Psoas muscle (tissue), 8 donors: Measurements from ENCODE around the gene DHX15. TPM values are rescaled to one million over a fixed set of nuclear protein-coding genes. Genes with fewer than 3 reads are reported as not detected.

Source experiments
- ATAC-seq, 4 donors: fragments of 200-7000 bp; cut with Tn5 transposase; one replicate each; pipeline ENCODE4 v1.9.1; 2020; ENCODE audit warnings: moderate library complexity in 3 of 4, mild to moderate bottlenecking in 2 of 4
- DNase-seq, 2 donors: peaks; one replicate each; pipeline ENCODE4 v3.0.0-alpha.2; 2020
- H3K27ac ChIP-seq: fragments of 200-600 bp; one replicate; pipeline ENCODE4 v1.8.0; 2022
- H3K27me3 ChIP-seq, 3 donors: fragments of 200-600 bp in 1 of 3; one replicate each; pipeline versions ENCODE4 v1.6.1 to v1.8.0; 2013 to 2022; ENCODE audit warnings: low read length in 2 of 3, mild to moderate bottlenecking in 2 of 3, moderate library complexity in 1 of 3; ENCODE audit not compliant: insufficient read depth in 3 of 3
- H3K36me3 ChIP-seq, 2 donors: fragments of 200-600 bp in 1 of 2; one replicate each; pipeline versions ENCODE4 v1.6.1 to v1.8.0; 2013 to 2022; ENCODE audit warnings: low read depth in 1 of 2, mild to moderate bottlenecking in 1 of 2, moderate library complexity in 1 of 2; ENCODE audit not compliant: insufficient read depth in 1 of 2
- H3K4me1 ChIP-seq: fragments of 200-600 bp; one replicate; pipeline ENCODE4 v1.8.0; 2022
- H3K4me3 ChIP-seq: fragments of 200-600 bp; one replicate; pipeline ENCODE4 v1.8.0; 2022; ENCODE audit warnings: mild to moderate bottlenecking
- H3K9me3 ChIP-seq: fragments of 200-600 bp; one replicate; pipeline ENCODE4 v1.8.0; 2022
- CTCF ChIP-seq: fragments of 200-600 bp; IDR thresholded peaks from one replicate; pipeline ENCODE4 v1.8.0; 2022; ENCODE audit warnings: antibody characterized with exemption
- WGBS, 3 donors: extraction: QIAGEN DNeasy Blood & Tissue Kit; methylation state at CpG; one replicate each; pipeline versions ENCODE4 v1.1.6 to v1.1.7; 2013; 5-methylcytosine and 5-hydroxymethylcytosine counted together
- intact Hi-C, 2 donors: fragments of 100-400 bp; cut with DNase I; formaldehyde crosslinking; loops; one replicate each; pipeline versions ENCODE4 v1.11.0 to v1.14.2; 2022
- polyA plus RNA-seq, 3 donors: library from polyadenylated mRNA; stranded (reverse); fragments of 200-250 nt; gene quantifications; one replicate each; pipeline ENCODE4 v1.2.3, GENCODE V29; 2013
- total RNA-seq, 4 donors: library from RNA; stranded (reverse); fragmentation: NEBNext Ultra II Directional in 2 of 4; extraction: Animal tissue kit (Norgen Biotek cat#: 25700) in 2 of 4; gene quantifications; one replicate each; pipeline versions ENCODE4 v1.2.1 to v1.2.4, GENCODE V29; 2021 to 2023
- donor health status: healthy with polysubstance abuse.
- donor health status: DM: no; HTN: no; CAD: no; lungs with moderate emphysema.
- donor health status: Bipolar disorder and iron deficiency.
- donor health status: healthy.
- donor health status: DM: yes; HTN: yes; CAD: no.
- donor health status: DM: no; HTN: no; CAD: no.
- donor health status: DM: no; HTN: no; CAD: no.
- donor health status: DM: yes; HTN: yes; CAD: no.

The DHX15 gene
- total and polyA plus RNA-seq, 7 donors: 28.3 to 69.7 (median 46.0) TPM

GRCh38 chr4:24589448-24589847 lies 5.1 kb upstream of the DHX15 start:
- H3K4me3 ChIP-seq: no peak overlapping the region
- no peaks in the 10 kb centered on the region for H3K36me3 ChIP-seq
- H3K9me3 ChIP-seq: peaks cover 10% of the 10 kb centered on the region
- no peak for TF ChIP-seq CTCF
- H3K27ac ChIP-seq: no peak overlapping the region
- ATAC-seq (no peak), DNase-seq (no peak)
- intact Hi-C loops: loop anchor here (10.0 kb wide), 3 partner anchors 115 to 325 kb away; partner anchors contain the start of genes CCDC149 (in 1 of the 2) and SOD3 (in 1 of the 2)
- WGBS, 3 donors: 88 to 91% (median 89%) methylated on average over 2 of the region's 2 CpGs
- no peaks in the 10 kb centered on the region for H3K27me3 ChIP-seq
- H3K4me1 ChIP-seq: peaks cover 3% of the 10 kb centered on the region

GRCh38 chr4:24588216-24588954 lies 4.0 kb upstream of the DHX15 start:
- TF ChIP-seq CTCF: no peak
- WGBS, 3 donors: 70 to 79% (median 74%) methylated on average over 7 of the region's 7 CpGs
- H3K27me3 ChIP-seq: no peaks in the 10 kb centered on the region
- DNase-seq (no peak), ATAC-seq (no peak)
- H3K4me3 ChIP-seq: no peak overlapping the region
- peaks cover 3% of the 10 kb centered on the region for H3K4me1 ChIP-seq
- H3K36me3 ChIP-seq: no peaks in the 10 kb centered on the region
- intact Hi-C loops: loop anchor here (10.0 kb wide), 3 partner anchors 114 to 326 kb away; partner anchors contain the start of genes CCDC149 (in 1 of the 2) and SOD3 (in 1 of the 2)
- no peak overlapping the region for H3K27ac ChIP-seq
- H3K9me3 ChIP-seq: peaks cover 10% of the 10 kb centered on the region

GRCh38 chr4:24583451-24584210 lies 723 bp downstream of the DHX15 start:
- Histone ChIP-seq H3K27me3 (no peaks in the 10 kb centered on the region), H3K27ac (peak overlapping the region; percentile 97), H3K36me3 (peaks cover 0 to 2% of the 10 kb centered on the region in 2 donors), H3K4me3 (peak overlapping the region; percentile 82), H3K4me1 (peaks cover 42% of the 10 kb centered on the region), H3K9me3 (no peaks in the 10 kb centered on the region)
- ATAC-seq (peak; percentile 50 to 65 (median 60)), DNase-seq (peak; percentile 50 to 73)
- no peak for TF ChIP-seq CTCF
- intact Hi-C loops: loop anchor here (5.0 to 10.0 kb wide), 4 partner anchors 109 to 331 kb away; partner anchors contain the start of genes CCDC149 (in 1 of the 2) and SOD3 (in 1 of the 2)
- WGBS, 3 donors: 0 to 1% (median 1%) methylated on average over 44 to 51 of the region's 51 CpGs

- no peak for DNase-seq
- H3K27me3 ChIP-seq: no peaks in the 10 kb centered on the region
- TF ChIP-seq CTCF: no peak
- 9 to 12% (median 10%) methylated on average over 5 of the region's 5 CpGs for WGBS, 3 donors
- H3K36me3 ChIP-seq: peaks cover 0 to 2% of the 10 kb centered on the region in 2 donors
- no peaks in the 10 kb centered on the region for H3K9me3 ChIP-seq
- peak in 1 of 4 donors; percentile 30 for ATAC-seq
- H3K4me1 ChIP-seq: peaks cover 55% of the 10 kb centered on the region
- H3K4me3 ChIP-seq: peak overlapping the region; percentile 82
- H3K27ac ChIP-seq: peak overlapping the region; percentile 97
- intact Hi-C loops: loop anchor here (5.0 to 10.0 kb wide), 4 partner anchors 108 to 332 kb away; partner anchors contain the start of genes CCDC149 (in 1 of the 2) and SOD3 (in 1 of the 2)
These were observed 2.0 kb downstream of the DHX15 start for GRCh38 chr4:24582235-24582832.
